Measurements from ENCODE around the gene ST6GAL2. TPM values are rescaled to one million over a fixed set of nuclear protein-coding genes. Genes with fewer than 3 reads are reported as not detected.

Gene ST6GAL2
- polyA plus RNA-seq, 1 of the 3 experiments (the other 2 are of a cell fraction), result 0.77 TPM

DNA sequence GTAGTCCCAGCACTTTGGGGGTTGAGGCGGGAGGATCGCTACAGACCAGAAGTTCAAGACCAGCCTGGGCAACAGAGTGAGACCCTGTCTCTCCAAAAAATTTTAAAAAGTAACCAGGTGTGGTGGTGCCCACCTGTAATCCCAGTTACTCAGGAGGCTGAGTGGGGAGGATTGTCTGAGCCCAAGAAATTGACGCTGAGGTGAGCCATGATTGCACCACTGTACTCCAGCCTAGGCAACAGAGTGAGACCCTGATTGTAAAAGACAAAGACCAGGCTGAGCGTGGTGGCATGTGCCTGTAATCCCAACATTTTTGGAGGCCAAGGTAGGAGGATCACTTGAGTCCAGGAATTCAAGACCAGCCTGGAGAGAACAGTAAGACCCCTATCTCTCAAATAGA lies 7.8 kb downstream of the ST6GAL2 start:
- Histone ChIP-seq H3K27ac (ENCODE audit: low read depth in 2 of 2, low read length in 1 of 2) (no peak overlapping the region), H2AFZ (ENCODE audit: low read depth) (no peak overlapping the region), H3F3A (replicated peaks; ENCODE audit: insufficient read depth) (no peaks in the 10 kb centered on the region), H3K9ac (no peak overlapping the region), H3K4me3 (ENCODE audit: low read depth in 2 of 2, low read length in 1 of 2) (no peak overlapping the region), H3K9me3 (no peaks in the 10 kb centered on the region), H3K9me2 (no peaks in the 10 kb centered on the region), H3K4me1 (ENCODE audit: control insufficient read depth in 1 of 2, insufficient read depth in 2 of 2, low read depth in 1 of 2, low read length in 1 of 2) (peaks cover 0 to 7% of the 10 kb centered on the region in 2 experiments; a peak in 2 of 4 replicates), H3K4me2 (no peak overlapping the region), H3K27me3 (ENCODE audit: insufficient read depth) (no peaks in the 10 kb centered on the region), H3K36me3 (replicated peaks in 1 of 2; ENCODE audit: control insufficient read depth in 1 of 2, insufficient read depth in 2 of 2, low read length in 1 of 2) (no peaks in the 10 kb centered on the region), H4K20me1 (ENCODE audit: insufficient read depth) (no peaks in the 10 kb centered on the region), H3K79me2 (ENCODE audit: insufficient read depth) (peaks cover 3% of the 10 kb centered on the region; the same call in 1 of the 2 replicates)
- CTCF ChIA-PET, result no interaction called here
- POLR2A ChIA-PET, result no interaction called here
- no peak for DNase-seq
- TF ChIP-seq MXI1 (IDR thresholded peaks at IDR 0.05; ENCODE audit: low read depth, low read length) (no peak), SIN3A (IDR thresholded peaks at IDR 0.05; ENCODE audit: borderline replicate concordance, low read depth, low read length) (no peak), FOXJ3 (CRISPR knock-in tag; IDR thresholded peaks at IDR 0.05) (no peak), POLR2AphosphoS5 (IDR thresholded peaks at IDR 0.05; ENCODE audit: low read depth, low read length) (no peak), TEAD4 (IDR thresholded peaks at IDR 0.05; ENCODE audit: borderline replicate concordance, insufficient read depth) (no peak), GATA2 (CRISPR knock-in tag; IDR thresholded peaks at IDR 0.05) (no peak), RCOR1 (IDR thresholded peaks at IDR 0.05; ENCODE audit: low read length) (no peak), TAF1 (IDR thresholded peaks at IDR 0.05; ENCODE audit: borderline replicate concordance, low read depth, low read length) (no peak), GABPA (IDR thresholded peaks at IDR 0.05; ENCODE audit: low read depth) (no peak), TCF12 (IDR thresholded peaks at IDR 0.05) (no peak), CHD2 (IDR thresholded peaks at IDR 0.05; ENCODE audit: low read length, partially characterized antibody) (no peak), NFIC (IDR thresholded peaks at IDR 0.05; ENCODE audit: borderline replicate concordance) (no peak), SMC3 (IDR thresholded peaks at IDR 0.05; ENCODE audit: low read depth, low read length) (no peak), ELF1 (IDR thresholded peaks at IDR 0.05) (no peak), RAD21 (IDR thresholded peaks at IDR 0.05; ENCODE audit: low read length) (no peak), JUND (IDR thresholded peaks at IDR 0.05) (no peak)
- TF ChIP-seq, protein P1, sequence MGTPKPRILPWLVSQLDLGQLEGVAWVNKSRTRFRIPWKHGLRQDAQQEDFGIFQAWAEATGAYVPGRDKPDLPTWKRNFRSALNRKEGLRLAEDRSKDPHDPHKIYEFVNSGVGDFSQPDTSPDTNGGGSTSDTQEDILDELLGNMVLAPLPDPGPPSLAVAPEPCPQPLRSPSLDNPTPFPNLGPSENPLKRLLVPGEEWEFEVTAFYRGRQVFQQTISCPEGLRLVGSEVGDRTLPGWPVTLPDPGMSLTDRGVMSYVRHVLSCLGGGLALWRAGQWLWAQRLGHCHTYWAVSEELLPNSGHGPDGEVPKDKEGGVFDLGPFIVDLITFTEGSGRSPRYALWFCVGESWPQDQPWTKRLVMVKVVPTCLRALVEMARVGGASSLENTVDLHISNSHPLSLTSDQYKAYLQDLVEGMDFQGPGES (IDR thresholded peaks at IDR 0.05; ENCODE audit: low read depth, low read length), result no peak
- TF ChIP-seq, protein P2, sequence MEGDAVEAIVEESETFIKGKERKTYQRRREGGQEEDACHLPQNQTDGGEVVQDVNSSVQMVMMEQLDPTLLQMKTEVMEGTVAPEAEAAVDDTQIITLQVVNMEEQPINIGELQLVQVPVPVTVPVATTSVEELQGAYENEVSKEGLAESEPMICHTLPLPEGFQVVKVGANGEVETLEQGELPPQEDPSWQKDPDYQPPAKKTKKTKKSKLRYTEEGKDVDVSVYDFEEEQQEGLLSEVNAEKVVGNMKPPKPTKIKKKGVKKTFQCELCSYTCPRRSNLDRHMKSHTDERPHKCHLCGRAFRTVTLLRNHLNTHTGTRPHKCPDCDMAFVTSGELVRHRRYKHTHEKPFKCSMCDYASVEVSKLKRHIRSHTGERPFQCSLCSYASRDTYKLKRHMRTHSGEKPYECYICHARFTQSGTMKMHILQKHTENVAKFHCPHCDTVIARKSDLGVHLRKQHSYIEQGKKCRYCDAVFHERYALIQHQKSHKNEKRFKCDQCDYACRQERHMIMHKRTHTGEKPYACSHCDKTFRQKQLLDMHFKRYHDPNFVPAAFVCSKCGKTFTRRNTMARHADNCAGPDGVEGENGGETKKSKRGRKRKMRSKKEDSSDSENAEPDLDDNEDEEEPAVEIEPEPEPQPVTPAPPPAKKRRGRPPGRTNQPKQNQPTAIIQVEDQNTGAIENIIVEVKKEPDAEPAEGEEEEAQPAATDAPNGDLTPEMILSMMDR (IDR thresholded peaks at IDR 0.05), result no peak
- TF ChIP-seq, protein P3, sequence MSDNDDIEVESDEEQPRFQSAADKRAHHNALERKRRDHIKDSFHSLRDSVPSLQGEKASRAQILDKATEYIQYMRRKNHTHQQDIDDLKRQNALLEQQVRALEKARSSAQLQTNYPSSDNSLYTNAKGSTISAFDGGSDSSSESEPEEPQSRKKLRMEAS (IDR thresholded peaks at IDR 0.05; ENCODE audit: low read depth), result no peak
- TF ChIP-seq, protein P4, sequence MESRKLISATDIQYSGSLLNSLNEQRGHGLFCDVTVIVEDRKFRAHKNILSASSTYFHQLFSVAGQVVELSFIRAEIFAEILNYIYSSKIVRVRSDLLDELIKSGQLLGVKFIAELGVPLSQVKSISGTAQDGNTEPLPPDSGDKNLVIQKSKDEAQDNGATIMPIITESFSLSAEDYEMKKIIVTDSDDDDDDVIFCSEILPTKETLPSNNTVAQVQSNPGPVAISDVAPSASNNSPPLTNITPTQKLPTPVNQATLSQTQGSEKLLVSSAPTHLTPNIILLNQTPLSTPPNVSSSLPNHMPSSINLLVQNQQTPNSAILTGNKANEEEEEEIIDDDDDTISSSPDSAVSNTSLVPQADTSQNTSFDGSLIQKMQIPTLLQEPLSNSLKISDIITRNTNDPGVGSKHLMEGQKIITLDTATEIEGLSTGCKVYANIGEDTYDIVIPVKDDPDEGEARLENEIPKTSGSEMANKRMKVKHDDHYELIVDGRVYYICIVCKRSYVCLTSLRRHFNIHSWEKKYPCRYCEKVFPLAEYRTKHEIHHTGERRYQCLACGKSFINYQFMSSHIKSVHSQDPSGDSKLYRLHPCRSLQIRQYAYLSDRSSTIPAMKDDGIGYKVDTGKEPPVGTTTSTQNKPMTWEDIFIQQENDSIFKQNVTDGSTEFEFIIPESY (IDR thresholded peaks at IDR 0.05; ENCODE audit: borderline replicate concordance, low read depth), result no peak
- 86% methylated on average over 4 of the region's 4 CpGs for WGBS (ENCODE audit: low lambda C conversion rate)
